Measurements from ENCODE around the gene C2orf72. TPM values are rescaled to one million over a fixed set of nuclear protein-coding genes. Genes with fewer than 3 reads are reported as not detected.

C2orf72 gene
- total RNA-seq, 1 donor from 2014 or later, result 0.63 TPM

GRCh38 chr2:231028889-231029288, 8.4 kb upstream of the C2orf72 start:
- H3K27ac Mint-ChIP-seq, result no peak overlapping the region
- peaks cover 23% of the 10 kb centered on the region for H3K27me3 Mint-ChIP-seq
- H3K4me1 Mint-ChIP-seq, result no peaks in the 10 kb centered on the region
- H3K9me3 Mint-ChIP-seq, result no peaks in the 10 kb centered on the region
- no peak for DNase-seq
- no peak overlapping the region for H3K4me3 Mint-ChIP-seq
- intact Hi-C loops (cut with micrococcal nuclease), result no loop called here
- no peaks in the 10 kb centered on the region for H3K36me3 Mint-ChIP-seq (ENCODE audit: low read depth)

- Mint-ChIP-seq H3K4me3 (no peak overlapping the region), H3K27me3 (peaks cover 30% of the 10 kb centered on the region), H3K9me3 (no peaks in the 10 kb centered on the region)
These were observed 7.8 kb upstream of the C2orf72 start for GRCh38 chr2:231029563-231029962.

GRCh38 chr2:231030725-231031124, 6.6 kb upstream of the C2orf72 start:
- no peak for DNase-seq
- Mint-ChIP-seq H3K27me3 (peaks cover 38% of the 10 kb centered on the region), H3K9me3 (no peaks in the 10 kb centered on the region), H3K4me1 (no peaks in the 10 kb centered on the region), H3K4me3 (no peak overlapping the region), H3K36me3 (ENCODE audit: low read depth) (no peaks in the 10 kb centered on the region), H3K27ac (no peak overlapping the region)
- intact Hi-C loops (cut with micrococcal nuclease), result no loop called here

More at GRCh38 chr2:231029563-231029962, 7.8 kb upstream of the C2orf72 start:
- H3K27ac Mint-ChIP-seq, result no peak overlapping the region
- intact Hi-C loops (cut with micrococcal nuclease), result no loop called here
- H3K36me3 Mint-ChIP-seq (ENCODE audit: low read depth), result no peaks in the 10 kb centered on the region
- DNase-seq, result no peak
- H3K4me1 Mint-ChIP-seq, result no peaks in the 10 kb centered on the region

GRCh38 chr2:231032575-231033140, 4.7 kb upstream of the C2orf72 start:
- no peaks in the 10 kb centered on the region for H3K9me3 Mint-ChIP-seq
- no peaks in the 10 kb centered on the region for H3K4me1 Mint-ChIP-seq
- intact Hi-C loops (cut with micrococcal nuclease), result no loop called here
- H3K27ac Mint-ChIP-seq, result no peak overlapping the region
- no peaks in the 10 kb centered on the region for H3K36me3 Mint-ChIP-seq (ENCODE audit: low read depth)
- no peak overlapping the region for H3K4me3 Mint-ChIP-seq
- H3K27me3 Mint-ChIP-seq, result peaks cover 49% of the 10 kb centered on the region
- no peak for DNase-seq

- intact Hi-C loops (cut with micrococcal nuclease), result no loop called here
- Mint-ChIP-seq H3K27ac (no peak overlapping the region), H3K9me3 (no peaks in the 10 kb centered on the region), H3K4me1 (peaks cover 3% of the 10 kb centered on the region), H3K36me3 (ENCODE audit: low read depth) (no peaks in the 10 kb centered on the region), H3K27me3 (peaks cover 52% of the 10 kb centered on the region), H3K4me3 (no peak overlapping the region)
- DNase-seq, result no peak
These were observed 3.9 kb upstream of the C2orf72 start for GRCh38 chr2:231033147-231034132.

GRCh38 chr2:231034291-231034882, 2.9 kb upstream of the C2orf72 start:
- Mint-ChIP-seq H3K36me3 (ENCODE audit: low read depth) (no peaks in the 10 kb centered on the region), H3K9me3 (no peaks in the 10 kb centered on the region), H3K27me3 (peaks cover 60% of the 10 kb centered on the region), H3K4me1 (peaks cover 4% of the 10 kb centered on the region), H3K4me3 (no peak overlapping the region), H3K27ac (no peak overlapping the region)
- intact Hi-C loops (cut with micrococcal nuclease), result no loop called here
- DNase-seq, result no peak

GRCh38 chr2:231036131-231036530, 1.2 kb upstream of the C2orf72 start:
- no peaks in the 10 kb centered on the region for H3K36me3 Mint-ChIP-seq (ENCODE audit: low read depth)
- H3K27me3 Mint-ChIP-seq, result peaks cover 72% of the 10 kb centered on the region
- no peak overlapping the region for H3K4me3 Mint-ChIP-seq
- DNase-seq, result no peak
- peaks cover 4% of the 10 kb centered on the region for H3K4me1 Mint-ChIP-seq
- no peak overlapping the region for H3K27ac Mint-ChIP-seq
- H3K9me3 Mint-ChIP-seq, result no peaks in the 10 kb centered on the region
- intact Hi-C loops (cut with micrococcal nuclease), result no loop called here

- H3K9me3 Mint-ChIP-seq, result no peaks in the 10 kb centered on the region
- no peak for DNase-seq
- H3K4me3 Mint-ChIP-seq, result no peak overlapping the region
- H3K4me1 Mint-ChIP-seq, result peaks cover 4% of the 10 kb centered on the region
- no peaks in the 10 kb centered on the region for H3K36me3 Mint-ChIP-seq (ENCODE audit: low read depth)
- intact Hi-C loops (cut with micrococcal nuclease), result no loop called here
- H3K27me3 Mint-ChIP-seq, result peaks cover 75% of the 10 kb centered on the region
- H3K27ac Mint-ChIP-seq, result no peak overlapping the region
These were observed 681 bp upstream of the C2orf72 start for GRCh38 chr2:231036578-231037106.

GRCh38 chr2:231037731-231038482, 584 bp downstream of the C2orf72 start:
- DNase-seq, result no peak
- Mint-ChIP-seq H3K4me1 (peaks cover 4% of the 10 kb centered on the region), H3K27ac (no peak overlapping the region), H3K36me3 (ENCODE audit: low read depth) (no peaks in the 10 kb centered on the region), H3K27me3 (peaks cover 70% of the 10 kb centered on the region), H3K9me3 (no peaks in the 10 kb centered on the region), H3K4me3 (peak overlapping the region; percentile 64)
- intact Hi-C loops (cut with micrococcal nuclease), result no loop called here

GRCh38 chr2:231038483-231039293, 1.4 kb downstream of the C2orf72 start:
- H3K27me3 Mint-ChIP-seq, result peaks cover 68% of the 10 kb centered on the region
- intact Hi-C loops (cut with micrococcal nuclease), result no loop called here
- DNase-seq, result no peak
- no peaks in the 10 kb centered on the region for H3K36me3 Mint-ChIP-seq (ENCODE audit: low read depth)
- no peak overlapping the region for H3K27ac Mint-ChIP-seq
- H3K4me3 Mint-ChIP-seq, result peak overlapping the region; percentile 64
- H3K4me1 Mint-ChIP-seq, result peaks cover 4% of the 10 kb centered on the region
- no peaks in the 10 kb centered on the region for H3K9me3 Mint-ChIP-seq

- intact Hi-C loops (cut with micrococcal nuclease), result no loop called here
- Mint-ChIP-seq H3K9me3 (no peaks in the 10 kb centered on the region), H3K4me3 (no peak overlapping the region), H3K27me3 (peaks cover 66% of the 10 kb centered on the region), H3K36me3 (ENCODE audit: low read depth) (no peaks in the 10 kb centered on the region), H3K27ac (no peak overlapping the region), H3K4me1 (peaks cover 4% of the 10 kb centered on the region)
- DNase-seq, result no peak
These were observed 2.0 kb downstream of the C2orf72 start for GRCh38 chr2:231039294-231039664.

GRCh38 chr2:231039821-231040364, 2.6 kb downstream of the C2orf72 start:
- Mint-ChIP-seq H3K4me3 (no peak overlapping the region), H3K4me1 (peaks cover 4% of the 10 kb centered on the region), H3K9me3 (no peaks in the 10 kb centered on the region), H3K27ac (no peak overlapping the region), H3K36me3 (ENCODE audit: low read depth) (no peaks in the 10 kb centered on the region), H3K27me3 (peaks cover 61% of the 10 kb centered on the region)
- no peak for DNase-seq
- intact Hi-C loops (cut with micrococcal nuclease), result no loop called here

All from activated CD4-positive, alpha-beta T cell treated with anti-CD3 and anti-CD28 coated beads, Interleukin-2, amount 10 ng/mL, durations not matched to agents 24 days and 14 days (primary cell).